SU-DHL-6 (cell line): ENCODE data around the gene GIPC3.

ENCODE experiments used
- H2AFZ ChIP-seq: fragments of 200-600 bp; sonication (generic); 2 replicates; pipeline ENCODE4 v1.6.1; 2014; ENCODE audit warnings: low read depth, mild to moderate bottlenecking, moderate library complexity, mixed read lengths, antibody characterized with exemption, low read length; ENCODE audit not compliant: severe bottlenecking
- H3F3A ChIP-seq: fragments of 200-600 bp; shearing (Covaris generic); 2 replicates; pipeline ENCODE4 v1.6.0; 2016; ENCODE audit warnings: antibody characterized with exemption, mild to moderate bottlenecking; ENCODE audit not compliant: insufficient read depth
- H3K27ac ChIP-seq: fragments of 200-600 bp; sonication (generic); 2 replicates; pipeline ENCODE4 v1.5.1; 2016; ENCODE audit warnings: low read depth, mild to moderate bottlenecking, low read length, moderate library complexity, mixed read lengths
- H3K27me3 ChIP-seq: fragments of 200-600 bp; sonication (generic), shearing (Covaris generic); 2 replicates; pipeline ENCODE4 v1.6.0; 2014; ENCODE audit warnings: mild to moderate bottlenecking, low read length
- H3K36me3 ChIP-seq: fragments of 200-600 bp; sonication (generic); 2 replicates; pipeline ENCODE4 v1.6.1; 2014; ENCODE audit warnings: mild to moderate bottlenecking, low read length, mixed read lengths
- H3K4me2 ChIP-seq: fragments of 300-600, 200-600 bp; shearing (Covaris generic), sonication (generic); 2 replicates; pipeline ENCODE4 v1.6.0; 2014; ENCODE audit warnings: low read length, low read depth, mild to moderate bottlenecking; ENCODE audit not compliant: poor library complexity, severe bottlenecking
- H3K4me3 ChIP-seq: fragments of 200-600 bp; sonication (generic); 2 replicates; pipeline ENCODE4 v1.5.1; 2014; ENCODE audit warnings: antibody characterized with exemption, low read length, mild to moderate bottlenecking, mixed read lengths; ENCODE audit not compliant: insufficient read depth, poor library complexity, severe bottlenecking
- H3K79me2 ChIP-seq: fragments of 200-600 bp; sonication (generic); 2 replicates; pipeline ENCODE4 v1.6.1; 2014; ENCODE audit warnings: mild to moderate bottlenecking, low read length, moderate library complexity; ENCODE audit not compliant: insufficient read depth
- H3K9ac ChIP-seq: fragments of 200-600 bp; sonication (generic); 2 replicates; pipeline ENCODE4 v1.7.0; 2014; ENCODE audit warnings: mild to moderate bottlenecking, low read length
- H3K9me2 ChIP-seq: fragments of 200-600 bp; sonication (generic); replicated peaks from 2 replicates; pipeline ENCODE4 v1.6.1; 2014; ENCODE audit warnings: low read length; ENCODE audit not compliant: insufficient read depth
- H3K9me3 ChIP-seq: fragments of 200-600 bp; sonication (generic); 2 replicates; pipeline ENCODE4 v1.6.1; 2014; ENCODE audit warnings: low read length, mixed read lengths; ENCODE audit not compliant: insufficient read depth
- H4K20me1 ChIP-seq: fragments of 200-600 bp; sonication (generic); 2 replicates; pipeline ENCODE4 v1.6.1; 2014; ENCODE audit warnings: low read depth, mild to moderate bottlenecking, antibody characterized with exemption, low read length, moderate library complexity, mixed read lengths
- EZH2phosphoT487 ChIP-seq: fragments of 200-600 bp; sonication (generic), shearing (Covaris generic); conservative IDR thresholded peaks from 2 replicates; pipeline ENCODE4 v1.6.1; 2018; ENCODE audit warnings: mild to moderate bottlenecking, antibody characterized with exemption, low read length, moderate library complexity, mixed read lengths
- TF ChIP-seq, protein P1 (sequence below): fragments of 200-600 bp; sonication (generic); IDR thresholded peaks from one replicate; pipeline ENCODE4 v1.5.1; 2017; ENCODE audit warnings: antibody characterized with exemption, mild to moderate bottlenecking, low read length, moderate library complexity; ENCODE audit not compliant: insufficient read depth, poor library complexity, severe bottlenecking

GIPC3 gene

DNA sequence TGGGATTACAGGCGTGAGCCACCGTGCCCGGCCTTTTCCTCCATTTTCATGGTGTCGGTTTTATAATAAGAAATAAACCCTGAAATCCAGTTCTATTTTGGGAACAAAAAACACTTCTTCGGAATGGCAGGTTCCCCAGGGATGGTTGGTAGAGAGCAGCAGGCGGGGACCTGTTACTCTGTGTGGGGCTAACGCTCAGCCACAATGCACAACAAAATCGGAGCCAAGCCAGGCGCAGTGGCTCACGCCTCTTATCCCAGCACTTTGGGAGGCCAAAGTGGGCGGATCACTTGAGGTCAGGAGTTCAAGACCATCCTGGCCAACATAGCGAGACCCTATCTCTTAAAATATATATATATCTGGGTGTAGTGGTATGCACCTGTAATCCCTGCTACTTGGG lies 15.7 kb downstream of the GIPC3 start:
- H3K9me2 ChIP-seq, result no peaks in the 10 kb centered on the region
- no peak overlapping the region for H3K4me3 ChIP-seq
- H3K36me3 ChIP-seq, result no peaks in the 10 kb centered on the region
- no peak overlapping the region for H3K27ac ChIP-seq
- no peaks in the 10 kb centered on the region for H3K79me2 ChIP-seq
- no peaks in the 10 kb centered on the region for H4K20me1 ChIP-seq
- H2AFZ ChIP-seq, result no peak overlapping the region
- TF ChIP-seq EZH2phosphoT487, result no peak
- TF ChIP-seq, protein P1, sequence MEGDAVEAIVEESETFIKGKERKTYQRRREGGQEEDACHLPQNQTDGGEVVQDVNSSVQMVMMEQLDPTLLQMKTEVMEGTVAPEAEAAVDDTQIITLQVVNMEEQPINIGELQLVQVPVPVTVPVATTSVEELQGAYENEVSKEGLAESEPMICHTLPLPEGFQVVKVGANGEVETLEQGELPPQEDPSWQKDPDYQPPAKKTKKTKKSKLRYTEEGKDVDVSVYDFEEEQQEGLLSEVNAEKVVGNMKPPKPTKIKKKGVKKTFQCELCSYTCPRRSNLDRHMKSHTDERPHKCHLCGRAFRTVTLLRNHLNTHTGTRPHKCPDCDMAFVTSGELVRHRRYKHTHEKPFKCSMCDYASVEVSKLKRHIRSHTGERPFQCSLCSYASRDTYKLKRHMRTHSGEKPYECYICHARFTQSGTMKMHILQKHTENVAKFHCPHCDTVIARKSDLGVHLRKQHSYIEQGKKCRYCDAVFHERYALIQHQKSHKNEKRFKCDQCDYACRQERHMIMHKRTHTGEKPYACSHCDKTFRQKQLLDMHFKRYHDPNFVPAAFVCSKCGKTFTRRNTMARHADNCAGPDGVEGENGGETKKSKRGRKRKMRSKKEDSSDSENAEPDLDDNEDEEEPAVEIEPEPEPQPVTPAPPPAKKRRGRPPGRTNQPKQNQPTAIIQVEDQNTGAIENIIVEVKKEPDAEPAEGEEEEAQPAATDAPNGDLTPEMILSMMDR, result no peak
- no peaks in the 10 kb centered on the region for H3K9me3 ChIP-seq
- H3F3A ChIP-seq, result no peaks in the 10 kb centered on the region
- no peaks in the 10 kb centered on the region for H3K27me3 ChIP-seq
- no peak overlapping the region for H3K4me2 ChIP-seq
- H3K9ac ChIP-seq, result no peak overlapping the region

DNA sequence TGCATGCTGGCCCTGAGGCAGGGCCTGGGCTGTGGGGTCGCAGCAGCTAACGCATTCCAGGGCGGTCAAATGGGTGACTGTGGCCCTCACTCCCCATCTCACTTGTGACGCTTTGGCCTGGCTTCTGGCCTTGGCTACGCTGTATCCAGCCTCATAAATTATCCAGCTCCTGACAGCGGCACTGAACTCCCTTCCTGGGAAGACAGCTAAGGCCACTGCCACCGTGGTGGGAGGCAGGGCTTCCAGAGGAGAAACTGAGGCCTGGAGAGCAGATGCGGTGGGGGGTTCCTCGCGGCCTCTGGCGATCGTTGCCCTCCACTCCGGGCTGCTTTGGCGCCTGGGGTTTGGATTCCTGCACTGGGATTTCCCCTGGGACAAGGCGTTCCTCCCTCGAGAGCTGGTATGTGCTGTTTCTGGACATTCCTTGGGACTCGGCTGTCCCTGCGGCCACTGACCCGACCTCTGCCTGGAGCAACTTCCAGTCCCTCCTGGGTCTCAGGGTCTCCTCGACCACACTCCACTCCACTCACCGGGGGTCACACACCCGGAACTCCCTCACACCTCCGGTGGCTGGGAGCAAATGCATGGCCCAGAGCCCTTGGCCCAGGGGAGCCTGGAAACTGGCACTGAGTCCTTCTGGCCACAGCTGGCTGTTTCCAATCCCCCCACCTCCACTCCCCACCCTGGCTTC lies 18.0 kb downstream of the GIPC3 start:
- no peaks in the 10 kb centered on the region for H3K36me3 ChIP-seq
- TF ChIP-seq, protein P1, result no peak
- no peak for TF ChIP-seq EZH2phosphoT487
- no peak overlapping the region for H3K4me3 ChIP-seq
- no peaks in the 10 kb centered on the region for H3K9me2 ChIP-seq
- H3K4me2 ChIP-seq, result no peak overlapping the region
- no peak overlapping the region for H2AFZ ChIP-seq
- no peaks in the 10 kb centered on the region for H3K27me3 ChIP-seq
- no peaks in the 10 kb centered on the region for H4K20me1 ChIP-seq
- no peaks in the 10 kb centered on the region for H3K79me2 ChIP-seq
- no peaks in the 10 kb centered on the region for H3F3A ChIP-seq
- H3K9ac ChIP-seq, result no peak overlapping the region
- no peak overlapping the region for H3K27ac ChIP-seq
- no peaks in the 10 kb centered on the region for H3K9me3 ChIP-seq

DNA sequence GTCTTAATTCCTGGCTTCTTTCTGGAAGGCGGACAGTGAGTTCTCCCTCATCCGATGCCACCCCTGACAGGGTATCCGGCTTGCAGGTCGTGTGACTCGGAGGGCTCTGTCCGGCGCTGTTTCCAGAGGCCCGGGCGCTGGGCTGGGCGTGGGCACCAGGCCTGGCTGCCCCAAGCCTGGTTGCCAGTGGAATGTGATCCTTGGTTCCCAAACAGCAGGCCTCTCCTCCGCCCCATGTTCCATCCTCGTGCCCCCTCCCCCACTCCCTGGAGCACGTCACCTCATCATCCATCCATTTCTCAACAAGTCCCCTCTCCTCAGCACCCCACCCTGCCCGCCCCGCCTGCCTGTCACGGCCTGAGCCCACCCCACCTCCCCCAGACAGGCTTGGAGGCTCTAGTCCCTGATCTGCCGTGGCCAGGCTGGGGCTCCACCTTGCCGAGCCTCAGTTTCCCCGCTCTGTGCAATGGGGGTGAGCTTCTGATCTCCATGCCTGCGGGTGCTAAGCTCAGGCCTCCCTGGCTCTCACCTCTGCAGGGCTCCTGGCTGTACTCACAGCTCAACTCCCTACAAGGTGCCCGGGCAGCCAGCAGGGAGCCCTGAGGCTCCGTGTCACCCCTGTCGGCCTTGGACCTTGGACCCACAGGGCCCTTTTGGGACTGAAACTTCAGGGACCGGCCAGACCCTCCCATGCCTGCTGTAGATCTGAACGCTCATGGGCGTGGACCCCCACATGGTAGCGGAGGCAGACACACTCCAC lies 19.1 kb downstream of the GIPC3 start:
- TF ChIP-seq, protein P1, result no peak
- TF ChIP-seq EZH2phosphoT487, result no peak
- H3F3A ChIP-seq, result no peaks in the 10 kb centered on the region
- no peaks in the 10 kb centered on the region for H4K20me1 ChIP-seq
- H3K9me2 ChIP-seq, result no peaks in the 10 kb centered on the region
- no peaks in the 10 kb centered on the region for H3K36me3 ChIP-seq
- H3K27ac ChIP-seq, result no peak overlapping the region
- no peaks in the 10 kb centered on the region for H3K79me2 ChIP-seq
- no peak overlapping the region for H3K4me3 ChIP-seq
- no peaks in the 10 kb centered on the region for H3K9me3 ChIP-seq
- no peak overlapping the region for H3K9ac ChIP-seq
- H3K4me2 ChIP-seq, result no peak overlapping the region
- H3K27me3 ChIP-seq, result no peaks in the 10 kb centered on the region
- H2AFZ ChIP-seq, result no peak overlapping the region
